HG03558 (cell line): ENCODE results near the gene PLCB3.

Experiments used
- ATAC-seq: cut with Tn5 transposase; IDR thresholded peaks from one replicate; pipeline ENCODE4 v1.9.1; 2021; ENCODE audit warnings: moderate number of reproducible peaks; ENCODE audit not compliant: unreplicated experiment; ENCODE audit errors: extremely low read depth

PLCB3 gene

GRCh38 chr11:64251016-64251752 is at the start of gene PLCB3:
Gene PLCB3, plus strand, starts transcription at chr11:64251530. Its CDS starts 120 bp downstream, at chr11:64251650.
- ATAC-seq: no peak

GRCh38 chr11:64201543-64201942 is 49.8 kb upstream of the PLCB3 start:
- ATAC-seq: no peak

GRCh38 chr11:64202992-64203391 is 48.3 kb upstream of the PLCB3 start:
- no peak for ATAC-seq

GRCh38 chr11:64203421-64204079 is 47.8 kb upstream of the PLCB3 start:
- no peak for ATAC-seq

- ATAC-seq: no peak
Observed at GRCh38 chr11:64204080-64204440, 47.3 kb upstream of the PLCB3 start.

- ATAC-seq: no peak
Observed at GRCh38 chr11:64204464-64204989, 46.8 kb upstream of the PLCB3 start.

GRCh38 chr11:64206457-64207255 is 44.7 kb upstream of the PLCB3 start, which contains the start of gene FERMT3:
Gene FERMT3, plus strand, starts transcription at chr11:64206721. Its CDS starts 644 bp downstream, at chr11:64207365.
- ATAC-seq: no peak

- no peak for ATAC-seq
Observed at GRCh38 chr11:64207256-64208085, 43.9 kb upstream of the PLCB3 start.

GRCh38 chr11:64208086-64208795 is 43.1 kb upstream of the PLCB3 start:
- no peak for ATAC-seq

- ATAC-seq: no peak
Observed at GRCh38 chr11:64208796-64209562, 42.4 kb upstream of the PLCB3 start.

- ATAC-seq: no peak
Observed at GRCh38 chr11:64209563-64209843, 41.8 kb upstream of the PLCB3 start.

GRCh38 chr11:64210301-64211020 is 40.9 kb upstream of the PLCB3 start:
- no peak for ATAC-seq

GRCh38 chr11:64211181-64211872 is 40.0 kb upstream of the PLCB3 start:
- no peak for ATAC-seq

- no peak for ATAC-seq
Observed at GRCh38 chr11:64216879-64217278, 34.5 kb upstream of the PLCB3 start.

GRCh38 chr11:64218628-64219353 is 32.5 kb upstream of the PLCB3 start:
- no peak for ATAC-seq

- ATAC-seq: no peak
Observed at GRCh38 chr11:64219354-64219684, 32.0 kb upstream of the PLCB3 start.

GRCh38 chr11:64219755-64220154 is 31.6 kb upstream of the PLCB3 start:
- ATAC-seq: no peak
